Activated CD4-positive, alpha-beta T cell treated with anti-CD3 and anti-CD28 coated beads, Interleukin-2, Interleukin-4, amounts not matched to agents 100 ng/mL and 50 ng/mL, durations not matched to agents 16 hours and 8 hours (primary cell): ENCODE data around the gene HOXC11.

Source experiments
- DNase-seq: peaks from one replicate; pipeline ENCODE4 v3.0.0-alpha.2; 2020; ENCODE audit warnings: low spot score

Gene HOXC11

GRCh38 chr12:53984901-53985691 lies 12.2 kb downstream of the HOXC11 start, which contains the start of gene HOXC10:
TSS of gene HOXC10 (plus strand) at chr12:53985146. CDS start at chr12:53985260, 114 bp downstream.
- DNase-seq: peak; percentile 89

DNA sequence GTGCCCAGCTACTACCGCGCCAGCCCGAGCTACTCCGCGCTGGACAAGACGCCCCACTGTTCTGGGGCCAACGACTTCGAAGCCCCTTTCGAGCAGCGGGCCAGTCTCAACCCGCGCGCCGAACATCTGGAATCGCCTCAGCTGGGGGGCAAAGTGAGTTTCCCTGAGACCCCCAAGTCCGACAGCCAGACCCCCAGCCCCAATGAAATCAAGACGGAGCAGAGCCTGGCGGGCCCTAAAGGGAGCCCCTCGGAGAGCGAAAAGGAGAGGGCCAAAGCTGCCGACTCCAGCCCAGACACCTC lies 12.7 kb downstream of the HOXC11 start:
- no peak for DNase-seq

GRCh38 chr12:53985994-53986685 lies 13.2 kb downstream of the HOXC11 start:
- DNase-seq: no peak

DNA sequence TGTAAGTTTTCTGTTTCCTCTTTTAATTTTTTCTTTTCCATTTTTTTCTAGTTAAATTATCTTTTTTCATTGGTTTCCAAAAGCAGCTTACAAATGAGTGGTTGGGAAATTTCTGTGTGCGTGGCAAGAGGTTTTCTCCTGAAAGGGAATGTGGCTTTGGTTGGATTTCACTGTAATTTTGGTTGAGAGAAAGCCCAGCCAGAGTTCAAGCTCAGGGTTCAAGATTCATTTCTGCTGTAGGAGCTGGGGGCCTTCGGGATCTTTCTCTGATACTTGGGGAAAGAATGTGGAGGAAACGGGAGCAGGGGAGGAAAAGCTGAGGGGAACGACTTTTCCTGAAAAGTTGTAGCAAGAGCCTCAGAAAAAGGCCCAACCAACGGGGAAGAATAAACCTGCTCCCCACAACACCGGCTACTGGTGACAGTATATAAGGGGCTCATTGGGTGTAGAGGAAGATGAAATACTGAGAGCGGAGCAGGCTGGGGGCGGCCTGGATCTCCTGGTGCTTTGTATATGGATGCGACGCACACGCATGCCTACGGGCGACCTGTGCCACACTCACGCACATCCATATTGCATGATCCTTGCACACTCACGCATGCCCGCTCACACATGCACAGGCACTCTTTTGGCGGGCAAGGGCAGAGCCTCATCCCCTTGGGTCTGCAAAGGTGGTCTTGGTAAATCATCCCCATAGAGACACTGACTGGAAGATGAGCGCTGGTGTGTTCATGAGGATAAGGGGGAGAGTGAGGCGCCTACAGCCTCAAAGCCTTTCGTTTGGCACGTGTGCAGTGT lies 14.0 kb downstream of the HOXC11 start:
- no peak for DNase-seq

DNA sequence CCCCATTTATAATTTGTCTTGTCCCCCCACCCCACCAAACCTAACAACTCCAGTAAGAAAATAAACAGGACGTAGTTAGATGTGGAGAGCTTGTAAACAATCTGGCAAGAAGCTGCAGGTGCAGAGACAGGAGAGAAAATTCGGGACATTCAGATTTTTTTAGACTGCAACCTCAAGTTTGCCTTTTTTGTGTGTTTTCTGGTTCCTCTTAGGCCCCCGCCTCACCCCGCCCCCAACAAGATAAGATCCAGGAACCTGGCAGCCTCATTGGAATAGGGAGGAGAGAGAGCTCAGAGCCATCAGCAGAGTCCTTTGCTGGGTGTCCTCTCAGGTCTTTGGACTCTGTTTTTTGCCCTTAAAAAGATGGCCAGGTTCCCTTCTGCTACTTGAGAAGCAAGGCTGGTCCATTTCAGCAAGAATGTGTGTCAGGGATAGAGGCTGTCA lies 14.9 kb downstream of the HOXC11 start:
- DNase-seq: no peak

GRCh38 chr12:53988541-53989226 lies 15.8 kb downstream of the HOXC11 start:
- DNase-seq: no peak

GRCh38 chr12:53989227-53990113 lies 16.5 kb downstream of the HOXC11 start:
- peak; percentile 51 for DNase-seq

GRCh38 chr12:53990311-53991076 lies 17.6 kb downstream of the HOXC11 start:
- DNase-seq: no peak

GRCh38 chr12:53991077-53991460 lies 18.1 kb downstream of the HOXC11 start:
- DNase-seq: no peak

GRCh38 chr12:53992377-53992889 lies 19.5 kb downstream of the HOXC11 start:
- DNase-seq: no peak

- DNase-seq: no peak
Measured at GRCh38 chr12:53993162-53994008, 20.5 kb downstream of the HOXC11 start.

GRCh38 chr12:53994009-53994263 lies 21.0 kb downstream of the HOXC11 start:
- no peak for DNase-seq

DNA sequence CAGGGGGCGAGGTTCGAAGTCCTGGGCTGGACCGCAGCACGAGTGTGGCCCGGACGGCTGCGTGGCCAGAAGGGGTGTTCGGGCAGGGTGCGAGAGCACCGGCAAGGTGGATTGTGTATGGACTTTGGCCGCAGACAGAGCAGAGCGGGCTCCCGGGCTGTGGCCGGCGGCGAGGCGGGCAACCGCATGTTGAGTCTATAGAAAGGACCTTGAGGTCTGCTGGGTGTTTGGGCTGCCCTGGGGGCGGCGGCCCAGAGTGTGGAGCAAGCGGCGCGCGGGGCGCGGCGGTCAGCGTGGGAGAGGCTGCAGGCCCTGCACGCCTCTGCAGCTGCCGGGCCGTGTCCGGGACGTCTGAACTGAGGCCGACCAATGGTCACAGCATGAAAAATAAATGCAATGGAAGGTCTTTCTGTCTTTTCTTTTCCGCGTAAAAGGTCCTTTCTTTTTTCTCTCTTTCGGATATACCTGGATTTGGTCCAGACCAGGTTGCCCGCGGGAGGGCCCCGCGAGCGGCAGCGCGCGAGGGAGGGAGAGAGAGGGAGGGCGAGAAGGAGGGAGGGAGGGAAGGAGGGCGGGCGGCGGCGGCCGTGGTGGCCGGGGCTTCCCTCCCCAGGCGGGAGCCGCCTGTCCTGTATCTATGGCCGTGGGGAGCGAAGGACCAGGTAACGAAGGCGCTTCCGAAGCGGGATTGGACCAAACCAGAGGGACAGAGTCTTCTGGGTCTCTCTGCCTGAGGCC lies 21.5 kb downstream of the HOXC11 start:
- no peak for DNase-seq

- no peak for DNase-seq
Measured at GRCh38 chr12:53995002-53995377, 22.1 kb downstream of the HOXC11 start.

- no peak for DNase-seq
Measured at GRCh38 chr12:53995378-53996239, 22.7 kb downstream of the HOXC11 start.

GRCh38 chr12:53996240-53997203 lies 23.6 kb downstream of the HOXC11 start:
- DNase-seq: no peak
